KMS-11 (cell line): ENCODE results near the gene SRGAP1.

Experiments
- H2AFZ ChIP-seq: fragments of 200-600 bp; sonication (generic); 2 replicates; pipeline ENCODE4 v1.6.1; 2016; ENCODE audit warnings: antibody characterized with exemption, mixed run types, low read depth
- H3K27ac ChIP-seq: fragments of 200-600 bp; sonication (generic); 2 replicates; pipeline ENCODE4 v1.6.1; 2016; ENCODE audit warnings: mild to moderate bottlenecking, mixed run types
- H3K27me3 ChIP-seq: fragments of 200-600 bp; sonication (generic); 2 replicates; pipeline ENCODE4 v1.6.1; 2017; ENCODE audit warnings: mild to moderate bottlenecking, low read depth, mixed run types, moderate library complexity; ENCODE audit not compliant: insufficient read depth
- H3K36me3 ChIP-seq: fragments of 200-600 bp; sonication (generic); 2 replicates; pipeline ENCODE4 v1.6.1; 2017; ENCODE audit warnings: mild to moderate bottlenecking, mixed run types; ENCODE audit not compliant: insufficient read depth
- H3K4me1 ChIP-seq: fragments of 200-600 bp; sonication (generic); 2 replicates; pipeline ENCODE4 v1.6.1; 2016; ENCODE audit warnings: mild to moderate bottlenecking, low read depth, mixed run types; ENCODE audit not compliant: poor library complexity, severe bottlenecking
- H3K4me2 ChIP-seq: fragments of 200-600 bp; sonication (generic); 2 replicates; pipeline ENCODE4 v1.7.0; 2016; ENCODE audit warnings: mild to moderate bottlenecking, mixed run types
- H3K4me3 ChIP-seq: fragments of 200-600 bp; sonication (generic); IDR thresholded peaks from 2 replicates; pipeline ENCODE4 v1.6.1; 2017; ENCODE audit warnings: low read depth, low read length, mixed read lengths; ENCODE audit not compliant: insufficient read depth
- H3K79me2 ChIP-seq: fragments of 200-600 bp; sonication (generic); 2 replicates; pipeline ENCODE4 v1.6.1; 2016; ENCODE audit warnings: low read depth, mixed run types; ENCODE audit not compliant: insufficient read depth
- H3K9ac ChIP-seq: fragments of 200-600 bp; sonication (generic); 2 replicates; pipeline ENCODE4 v1.6.1; 2016; ENCODE audit warnings: mild to moderate bottlenecking, mixed run types
- H4K20me1 ChIP-seq: fragments of 200-600 bp; sonication (generic); 2 replicates; pipeline ENCODE4 v1.6.1; 2016; ENCODE audit warnings: mild to moderate bottlenecking, mixed run types; ENCODE audit not compliant: insufficient read depth
- CTCF ChIP-seq: fragments of 200-600 bp; sonication (generic); conservative IDR thresholded peaks from 2 replicates; pipeline ENCODE4 v1.6.1; 2017; ENCODE audit warnings: low read depth, mild to moderate bottlenecking, antibody characterized with exemption, low read length, moderate library complexity, mixed read lengths

Gene SRGAP1

GRCh38 chr12:64137117-64137516 is 292.6 kb downstream of the SRGAP1 start:
- Histone ChIP-seq H3K4me3 (no peak overlapping the region), H3K9ac (no peak overlapping the region), H2AFZ (no peak overlapping the region), H3K79me2 (no peaks in the 10 kb centered on the region), H3K27me3 (no peaks in the 10 kb centered on the region), H3K36me3 (no peaks in the 10 kb centered on the region), H3K4me2 (no peak overlapping the region), H3K27ac (no peak overlapping the region), H3K4me1 (no peaks in the 10 kb centered on the region), H4K20me1 (no peaks in the 10 kb centered on the region)
- no peak for TF ChIP-seq CTCF

GRCh38 chr12:64139021-64139420 is 294.5 kb downstream of the SRGAP1 start:
- no peaks in the 10 kb centered on the region for H4K20me1 ChIP-seq
- H3K27me3 ChIP-seq: no peaks in the 10 kb centered on the region
- no peak for TF ChIP-seq CTCF
- no peaks in the 10 kb centered on the region for H3K79me2 ChIP-seq
- H3K36me3 ChIP-seq: no peaks in the 10 kb centered on the region
- H3K9ac ChIP-seq: no peak overlapping the region
- no peak overlapping the region for H3K27ac ChIP-seq
- no peaks in the 10 kb centered on the region for H3K4me1 ChIP-seq
- no peak overlapping the region for H3K4me3 ChIP-seq
- H2AFZ ChIP-seq: no peak overlapping the region
- H3K4me2 ChIP-seq: no peak overlapping the region

GRCh38 chr12:64142382-64142781 is 297.9 kb downstream of the SRGAP1 start:
- Histone ChIP-seq H3K36me3 (no peaks in the 10 kb centered on the region), H3K79me2 (no peaks in the 10 kb centered on the region), H3K9ac (no peak overlapping the region), H4K20me1 (no peaks in the 10 kb centered on the region), H3K27ac (no peak overlapping the region), H3K27me3 (no peaks in the 10 kb centered on the region), H3K4me3 (no peak overlapping the region), H3K4me2 (no peak overlapping the region), H2AFZ (no peak overlapping the region), H3K4me1 (no peaks in the 10 kb centered on the region)
- no peak for TF ChIP-seq CTCF

- Histone ChIP-seq H4K20me1 (no peaks in the 10 kb centered on the region), H3K27me3 (no peaks in the 10 kb centered on the region), H3K9ac (no peak overlapping the region), H3K36me3 (no peaks in the 10 kb centered on the region), H3K79me2 (no peaks in the 10 kb centered on the region), H3K4me1 (no peaks in the 10 kb centered on the region), H3K27ac (no peak overlapping the region), H3K4me3 (no peak overlapping the region), H2AFZ (no peak overlapping the region), H3K4me2 (no peak overlapping the region)
- no peak for TF ChIP-seq CTCF
Measured at GRCh38 chr12:64142784-64143183, 298.3 kb downstream of the SRGAP1 start.

GRCh38 chr12:64145226-64145625 is 300.7 kb downstream of the SRGAP1 start:
- no peak overlapping the region for H3K4me2 ChIP-seq
- no peaks in the 10 kb centered on the region for H3K4me1 ChIP-seq
- H3K27ac ChIP-seq: no peak overlapping the region
- no peak for TF ChIP-seq CTCF
- H3K4me3 ChIP-seq: no peak overlapping the region
- no peaks in the 10 kb centered on the region for H4K20me1 ChIP-seq
- no peak overlapping the region for H2AFZ ChIP-seq
- H3K79me2 ChIP-seq: no peaks in the 10 kb centered on the region
- no peaks in the 10 kb centered on the region for H3K27me3 ChIP-seq
- H3K36me3 ChIP-seq: no peaks in the 10 kb centered on the region
- H3K9ac ChIP-seq: no peak overlapping the region
